Common myeloid progenitor, CD34-positive (primary cell): ENCODE results near the gene PDZD7.

Experiments
- CTCF ChIA-PET: fragments of 350-600 bp; sonication (Branson Sonifier 250); formaldehyde crosslinking; loops from one replicate; lab custom pipeline; 2021; ENCODE audit warnings: antibody characterized with exemption; lab: Charles Lee
- POLR2A ChIA-PET: fragments of 350-600 bp; sonication (Branson Sonifier 250); formaldehyde crosslinking; loops from one replicate; lab custom pipeline; 2021; ENCODE audit warnings: antibody characterized with exemption; lab: Charles Lee
- DNase-seq, 3 donors: peaks; one replicate each; pipeline versions ENCODE4 v3.0.0 to v3.0.0-alpha.2; 2013
- H3K27ac ChIP-seq, 2 experiments: 1 replicate in 1 of 2; 2 replicates in 1 of 2; pipeline ENCODE4 v1.7.0; 2013; ENCODE audit warnings: inconsistent platforms in 2 of 2, low read length in 2 of 2, mild to moderate bottlenecking in 2 of 2, low read depth in 1 of 2, moderate library complexity in 1 of 2; ENCODE audit not compliant: severe bottlenecking in 2 of 2, insufficient read depth in 1 of 2, poor library complexity in 1 of 2
- H3K27me3 ChIP-seq, 5 experiments: replicated peaks in 2 of 5; 1 replicate in 3 of 5; 2 replicates in 2 of 5; pipeline versions ENCODE4 v1.6.1 to v1.7.0; 2013; ENCODE audit warnings: low read length in 4 of 5, mild to moderate bottlenecking in 2 of 5, moderate library complexity in 2 of 5, inconsistent platforms in 1 of 5; ENCODE audit not compliant: insufficient read depth in 5 of 5, control insufficient read depth in 4 of 5
- H3K36me3 ChIP-seq, 4 experiments: 1 replicate in 2 of 4; 2 replicates in 2 of 4; pipeline versions ENCODE4 v1.6.1 to v1.7.0; 2013; ENCODE audit warnings: low read length in 3 of 4, control low read depth in 1 of 4, mild to moderate bottlenecking in 1 of 4; ENCODE audit not compliant: control insufficient read depth in 4 of 4, insufficient read depth in 4 of 4
- H3K4me1 ChIP-seq, 4 experiments: 1 replicate in 3 of 4; 2 replicates in 1 of 4; pipeline versions ENCODE4 v1.6.1 to v1.7.1; 2013; ENCODE audit warnings: low read length in 3 of 4, mild to moderate bottlenecking in 3 of 4, control low read depth in 1 of 4, inconsistent platforms in 1 of 4, moderate library complexity in 1 of 4; ENCODE audit not compliant: control insufficient read depth in 4 of 4, insufficient read depth in 4 of 4; ENCODE audit errors: control extremely low read depth in 1 of 4
- H3K4me3 ChIP-seq, 7 experiments: 1 replicate in 4 of 7; 2 replicates in 3 of 7; pipeline versions ENCODE4 v1.5.1 to v1.7.0; 2013; ENCODE audit warnings: mild to moderate bottlenecking in 7 of 7, low read length in 6 of 7, moderate library complexity in 6 of 7, inconsistent platforms in 2 of 7, low read depth in 2 of 7, control low read depth in 1 of 7; ENCODE audit not compliant: insufficient read depth in 4 of 7, control insufficient read depth in 1 of 7; ENCODE audit errors: extremely low read depth in 1 of 7
- H3K9me3 ChIP-seq, 5 experiments: 1 replicate in 4 of 5; 2 replicates in 1 of 5; pipeline versions ENCODE4 v1.6.1 to v1.7.1; 2013; ENCODE audit warnings: low read length in 4 of 5, mild to moderate bottlenecking in 2 of 5, inconsistent platforms in 1 of 5, low read depth in 1 of 5, moderate library complexity in 1 of 5; ENCODE audit not compliant: control insufficient read depth in 4 of 5, insufficient read depth in 2 of 5; ENCODE audit errors: control extremely low read depth in 1 of 5
- WGBS: methylation state at CpG from one replicate; pipeline ENCODE4 v1.1.5; 2013; ENCODE audit not compliant: insufficient coverage; 5-methylcytosine and 5-hydroxymethylcytosine counted together

PDZD7 gene

DNA sequence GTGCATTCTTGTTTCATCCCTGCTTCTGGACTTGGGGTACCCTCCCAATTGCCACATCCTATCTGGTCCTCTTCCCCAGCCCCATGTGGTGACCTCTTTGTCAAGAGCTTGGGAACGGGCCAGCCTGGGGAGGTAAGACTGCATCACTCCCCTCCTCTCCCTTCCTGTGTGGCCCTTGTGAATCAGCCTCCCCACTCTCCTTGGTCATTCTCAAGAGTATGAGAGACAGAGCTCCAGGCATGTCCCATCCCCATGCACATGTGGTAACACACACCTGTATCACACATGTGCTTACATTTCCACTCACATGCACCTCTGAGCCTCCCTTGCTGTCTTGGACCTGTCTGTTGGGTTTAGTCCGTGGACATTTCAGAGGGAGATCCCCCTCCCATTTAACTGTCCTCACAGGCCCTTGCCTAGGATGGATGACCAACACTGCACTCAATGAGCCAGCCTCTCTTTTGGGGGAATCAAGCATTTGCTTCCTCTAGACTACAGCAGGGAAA, 46.2 kb downstream of the PDZD7 start:
- CTCF ChIA-PET = interaction anchor here (1.7 to 23.7 kb wide), 4 partner anchors 13 to 32 kb away, joined by 7 to 311 read pairs (median 30); partner anchors contain the start of genes LZTS2 and SEMA4G
- WGBS = 85% methylated on average over 2 of the region's 2 CpGs
- no peaks in the 10 kb centered on the region for H3K9me3 ChIP-seq
- no peak overlapping the region for H3K4me3 ChIP-seq
- H3K36me3 ChIP-seq = peaks cover 4 to 48% (median 33%) of the 10 kb centered on the region in 4 experiments
- DNase-seq = no peak
- no peak overlapping the region for H3K27ac ChIP-seq
- no peaks in the 10 kb centered on the region for H3K27me3 ChIP-seq
- POLR2A ChIA-PET = no interaction called here
- H3K4me1 ChIP-seq = peaks cover 4 to 34% (median 25%) of the 10 kb centered on the region in 4 experiments

DNA sequence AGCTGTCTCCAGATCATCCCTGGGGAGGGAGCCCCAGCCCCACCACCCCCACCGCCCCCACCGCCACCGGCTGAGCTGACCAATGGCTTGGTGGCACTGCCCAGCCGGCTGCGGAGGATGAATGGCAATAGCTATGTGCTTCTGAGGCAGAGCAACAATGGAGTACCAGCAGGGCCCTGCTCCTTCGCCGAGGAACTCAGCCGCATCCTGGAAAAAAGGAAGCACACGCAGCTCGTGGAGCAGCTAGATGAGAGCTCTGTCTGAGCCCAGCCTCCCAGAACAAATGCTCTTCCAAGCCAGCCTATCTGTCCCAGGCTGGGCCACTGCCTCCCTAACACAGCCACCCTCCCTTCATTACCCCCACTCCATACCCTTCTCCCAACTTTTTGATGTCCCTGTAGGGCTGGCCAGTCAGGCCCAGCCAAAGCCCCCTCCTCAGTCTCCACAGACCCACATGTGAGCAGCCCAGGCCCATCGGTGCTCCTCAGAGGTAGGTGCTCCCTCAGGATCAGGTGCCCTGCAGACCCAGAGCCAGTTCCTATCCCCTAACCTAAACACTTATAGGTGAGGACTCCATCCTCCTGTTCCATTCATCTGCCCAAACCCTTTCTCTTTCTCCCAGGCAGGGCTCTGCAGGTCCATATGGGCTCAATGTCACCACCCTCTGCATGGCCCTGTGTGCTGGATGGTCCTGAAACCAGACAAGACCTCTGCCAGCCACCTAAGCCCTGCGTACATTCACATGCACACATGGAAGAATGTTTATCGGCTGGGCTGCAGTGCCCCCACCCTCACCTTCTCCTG, 46.9 kb downstream of the PDZD7 start:
- ChIA-PET POLR2A (no interaction called here), CTCF (no interaction called here)
- peaks cover 4 to 27% (median 22%) of the 10 kb centered on the region in 4 experiments for H3K4me1 ChIP-seq

DNA sequence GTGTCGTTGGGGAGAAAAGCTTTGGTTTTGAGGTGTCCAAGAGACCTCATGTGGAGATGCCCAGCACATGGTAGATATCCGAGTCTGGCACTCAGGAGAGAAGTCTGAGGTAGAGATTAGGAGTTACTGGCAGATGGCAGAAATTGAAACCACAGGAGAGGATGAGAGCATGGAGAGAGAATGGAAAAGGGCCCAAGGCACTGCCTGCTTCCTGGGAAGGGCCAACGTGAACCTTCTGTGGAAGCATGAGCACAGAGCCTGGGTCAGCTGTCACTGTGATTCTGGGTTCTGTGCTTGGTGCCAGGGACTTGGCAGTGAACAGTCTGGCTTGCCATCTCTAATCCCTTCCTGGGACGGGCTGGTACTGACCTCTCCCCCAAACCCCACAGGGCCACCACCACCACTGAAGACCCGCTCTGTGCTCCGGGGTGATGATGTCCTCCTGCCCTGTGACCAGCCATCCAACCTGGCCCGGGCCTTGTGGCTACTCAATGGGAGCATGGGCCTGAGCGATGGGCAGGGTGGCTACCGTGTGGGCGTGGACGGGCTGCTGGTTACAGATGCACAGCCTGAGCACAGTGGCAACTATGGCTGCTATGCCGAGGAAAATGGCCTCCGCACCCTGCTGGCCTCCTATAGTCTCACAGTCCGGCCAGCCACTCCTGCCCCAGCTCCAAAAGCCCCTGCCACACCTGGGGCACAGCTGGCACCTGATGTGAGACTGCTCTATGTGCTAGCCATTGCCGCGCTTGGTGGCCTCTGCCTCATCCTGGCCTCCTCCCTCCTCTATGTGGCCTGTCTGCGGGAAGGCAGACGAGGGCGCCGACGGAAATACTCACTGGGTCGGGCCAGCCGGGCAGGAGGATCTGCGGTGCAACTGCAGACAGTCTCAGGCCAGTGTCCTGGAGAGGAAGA, 47.8 kb downstream of the PDZD7 start:
- ChIA-PET CTCF (interaction anchor here (1.3 kb wide), 1 partner anchor 15 kb away, joined by 5 read pairs; no protein-coding TSS in a partner anchor), POLR2A (no interaction called here)
- no peak for DNase-seq
- WGBS = 97% methylated on average over 19 of the region's 24 CpGs
- Histone ChIP-seq H3K27ac (no peak overlapping the region), H3K27me3 (no peaks in the 10 kb centered on the region), H3K4me1 (peaks cover 4 to 18% (median 16%) of the 10 kb centered on the region in 4 experiments), H3K9me3 (no peaks in the 10 kb centered on the region), H3K4me3 (no peak overlapping the region), H3K36me3 (peaks cover 6 to 44% (median 23%) of the 10 kb centered on the region in 4 experiments)

More for the DNA sequence above, 46.9 kb downstream of the PDZD7 start:
- DNase-seq = no peak
- peaks cover 4 to 43% (median 27%) of the 10 kb centered on the region in 4 experiments for H3K36me3 ChIP-seq
- no peak overlapping the region for H3K27ac ChIP-seq
- H3K9me3 ChIP-seq = no peaks in the 10 kb centered on the region
- 95% methylated on average over 9 of the region's 13 CpGs for WGBS
- H3K27me3 ChIP-seq = no peaks in the 10 kb centered on the region
- no peak overlapping the region for H3K4me3 ChIP-seq

DNA sequence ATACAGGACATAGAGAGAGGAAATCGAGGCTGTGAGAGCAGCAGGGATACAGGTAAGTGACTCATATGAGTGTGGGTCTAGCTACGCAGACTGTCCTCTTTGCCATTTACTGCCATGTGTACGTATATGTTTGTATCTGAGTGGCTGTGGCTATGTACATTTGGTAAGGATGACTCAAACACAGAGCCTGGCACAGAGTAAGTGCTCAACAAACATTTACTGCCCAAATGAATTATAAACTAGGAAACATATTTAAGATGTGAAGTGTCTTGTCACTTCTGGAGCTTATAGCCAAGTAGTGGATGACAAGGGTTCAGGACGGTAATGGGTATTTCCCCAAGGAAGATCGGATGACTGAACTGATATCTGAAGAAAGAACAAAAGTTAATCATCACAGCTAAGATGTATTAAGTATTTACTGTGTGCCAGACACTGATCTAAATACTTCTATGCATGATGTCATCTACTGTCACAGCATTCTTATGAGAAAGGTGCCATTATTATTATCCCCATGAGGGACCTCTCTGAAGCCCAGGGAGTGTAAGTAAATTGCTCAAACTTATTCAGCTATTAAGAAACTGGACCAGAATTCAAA, 49.7 kb downstream of the PDZD7 start:
- POLR2A ChIA-PET = interaction anchor here (0.6 kb wide), 1 partner anchor 33 kb away, joined by 11 read pairs; no protein-coding TSS in a partner anchor
- H3K9me3 ChIP-seq = no peaks in the 10 kb centered on the region
- CTCF ChIA-PET = interaction anchor here (0.8 to 2.4 kb wide), 7 partner anchors 9 to 430 kb away, joined by 3 to 10 read pairs (median 5); partner anchors contain the start of gene SEMA4G
- peaks cover 0 to 5% (median under 1%) of the 10 kb centered on the region in 4 experiments for H3K4me1 ChIP-seq
- H3K36me3 ChIP-seq = peaks cover 6 to 44% (median 23%) of the 10 kb centered on the region in 4 experiments
- no peaks in the 10 kb centered on the region for H3K27me3 ChIP-seq
- no peak overlapping the region for H3K4me3 ChIP-seq
- no peak overlapping the region for H3K27ac ChIP-seq
- 100% methylated on average over 1 of the region's 5 CpGs for WGBS
- DNase-seq = no peak

DNA sequence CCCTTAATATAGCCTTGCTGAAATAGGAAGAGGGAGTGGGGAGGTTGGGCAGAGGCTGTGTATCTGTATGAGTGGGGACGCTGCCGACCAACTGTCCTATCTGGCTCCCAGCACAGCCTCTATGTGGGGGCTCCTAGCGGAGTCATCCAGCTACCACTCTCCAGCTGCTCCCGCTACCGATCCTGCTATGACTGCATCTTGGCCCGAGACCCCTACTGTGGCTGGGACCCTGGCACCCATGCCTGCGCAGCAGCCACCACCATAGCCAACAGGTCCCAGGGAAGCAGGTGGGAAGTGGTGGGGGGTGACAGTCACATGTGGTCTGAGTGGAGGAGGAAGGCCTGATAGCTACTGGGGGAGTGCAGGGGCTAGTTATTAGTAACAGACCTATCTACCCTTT, 50.2 kb downstream of the PDZD7 start:
- ChIA-PET CTCF (interaction anchor here (0.8 to 2.4 kb wide), 7 partner anchors 9 to 430 kb away, joined by 3 to 10 read pairs (median 5); partner anchors contain the start of gene SEMA4G), POLR2A (interaction anchor here (0.6 kb wide), 1 partner anchor 33 kb away, joined by 11 read pairs; no protein-coding TSS in a partner anchor)
- WGBS = 100% methylated on average over 1 of the region's 7 CpGs

DNA sequence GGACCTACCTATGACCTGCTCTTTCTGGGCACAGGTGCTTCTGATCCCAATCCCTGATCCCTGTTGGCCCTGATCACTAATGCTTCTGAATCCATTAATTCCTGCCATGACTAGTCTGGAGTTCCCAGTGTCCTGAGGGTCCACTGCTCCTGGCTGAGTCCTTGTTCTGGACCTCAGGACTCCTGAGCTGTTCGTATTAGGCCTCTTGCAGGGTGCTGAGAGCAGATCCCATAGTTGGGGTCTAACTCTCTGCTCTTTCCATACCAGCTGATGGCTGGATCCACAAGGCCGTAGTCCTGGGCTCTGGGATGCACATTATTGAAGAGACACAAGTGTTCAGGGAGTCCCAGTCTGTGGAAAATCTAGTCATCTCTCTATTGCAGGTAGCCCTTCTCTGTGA, 50.6 kb downstream of the PDZD7 start:
- no peak for DNase-seq
- Histone ChIP-seq H3K27me3 (no peaks in the 10 kb centered on the region), H3K4me1 (no peaks in the 10 kb centered on the region), H3K27ac (no peak overlapping the region), H3K9me3 (no peaks in the 10 kb centered on the region), H3K4me3 (no peak overlapping the region), H3K36me3 (peaks cover 6 to 39% (median 23%) of the 10 kb centered on the region in 4 experiments)
- 92% methylated on average over 2 of the region's 2 CpGs for WGBS
- CTCF ChIA-PET = interaction anchor here (1.5 to 2.4 kb wide), 4 partner anchors 8 to 38 kb away, joined by 4 to 10 read pairs (median 8); partner anchors contain the start of gene SEMA4G
- POLR2A ChIA-PET = interaction anchor here (0.6 kb wide), 1 partner anchor 34 kb away, joined by 11 read pairs; no protein-coding TSS in a partner anchor

More for the DNA sequence above, 50.2 kb downstream of the PDZD7 start:
- no peak overlapping the region for H3K27ac ChIP-seq
- H3K27me3 ChIP-seq = no peaks in the 10 kb centered on the region
- no peaks in the 10 kb centered on the region for H3K4me1 ChIP-seq
- no peak overlapping the region for H3K4me3 ChIP-seq
- DNase-seq = no peak
- H3K9me3 ChIP-seq = no peaks in the 10 kb centered on the region
- H3K36me3 ChIP-seq = peaks cover 6 to 43% (median 23%) of the 10 kb centered on the region in 4 experiments
